ENCODE measurements around the gene SDS. TPM values are rescaled to one million over a fixed set of nuclear protein-coding genes. Genes with fewer than 3 reads are reported as not detected.

The SDS gene, protein sequence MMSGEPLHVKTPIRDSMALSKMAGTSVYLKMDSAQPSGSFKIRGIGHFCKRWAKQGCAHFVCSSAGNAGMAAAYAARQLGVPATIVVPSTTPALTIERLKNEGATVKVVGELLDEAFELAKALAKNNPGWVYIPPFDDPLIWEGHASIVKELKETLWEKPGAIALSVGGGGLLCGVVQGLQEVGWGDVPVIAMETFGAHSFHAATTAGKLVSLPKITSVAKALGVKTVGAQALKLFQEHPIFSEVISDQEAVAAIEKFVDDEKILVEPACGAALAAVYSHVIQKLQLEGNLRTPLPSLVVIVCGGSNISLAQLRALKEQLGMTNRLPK
- total RNA-seq (2021; fragmentation: NEBNext Ultra II Directional; extraction: Animal tissue kit (Norgen Biotek cat#: 25700)) (not detected in 2 replicates), polyA plus RNA-seq (2011; rRNA removed) (0.21 and 0.38 TPM in 2 replicates), polyA minus RNA-seq (2011; rRNA and poly(A)+ RNA removed) (not detected in 2 replicates)
- 0.45 TPM for polyA plus RNA-seq (2011; cell fraction: cytosol; rRNA removed)
- polyA plus RNA-seq (2011; cell fraction: nucleus; rRNA removed): 0.31 TPM
- 0.13 to 0.24 TPM in 2 of 4 replicates, not detected in the others for polyA plus RNA-seq (2012, experiment 1 of 2)
- not detected for polyA plus RNA-seq (2012, experiment 2 of 2)
- polyA plus RNA-seq (2013, experiment 1 of 2): not detected
- 0.06 TPM for polyA plus RNA-seq (2013, experiment 2 of 2)
- not detected for polyA minus RNA-seq (2011; cell fraction: cytosol; rRNA and poly(A)+ RNA removed)
- not detected for polyA minus RNA-seq (2011; cell fraction: nucleus; rRNA and poly(A)+ RNA removed)
- long read RNA-seq, experiment 1: 0 reads
- long read RNA-seq, experiment 2: 0 reads

DNA sequence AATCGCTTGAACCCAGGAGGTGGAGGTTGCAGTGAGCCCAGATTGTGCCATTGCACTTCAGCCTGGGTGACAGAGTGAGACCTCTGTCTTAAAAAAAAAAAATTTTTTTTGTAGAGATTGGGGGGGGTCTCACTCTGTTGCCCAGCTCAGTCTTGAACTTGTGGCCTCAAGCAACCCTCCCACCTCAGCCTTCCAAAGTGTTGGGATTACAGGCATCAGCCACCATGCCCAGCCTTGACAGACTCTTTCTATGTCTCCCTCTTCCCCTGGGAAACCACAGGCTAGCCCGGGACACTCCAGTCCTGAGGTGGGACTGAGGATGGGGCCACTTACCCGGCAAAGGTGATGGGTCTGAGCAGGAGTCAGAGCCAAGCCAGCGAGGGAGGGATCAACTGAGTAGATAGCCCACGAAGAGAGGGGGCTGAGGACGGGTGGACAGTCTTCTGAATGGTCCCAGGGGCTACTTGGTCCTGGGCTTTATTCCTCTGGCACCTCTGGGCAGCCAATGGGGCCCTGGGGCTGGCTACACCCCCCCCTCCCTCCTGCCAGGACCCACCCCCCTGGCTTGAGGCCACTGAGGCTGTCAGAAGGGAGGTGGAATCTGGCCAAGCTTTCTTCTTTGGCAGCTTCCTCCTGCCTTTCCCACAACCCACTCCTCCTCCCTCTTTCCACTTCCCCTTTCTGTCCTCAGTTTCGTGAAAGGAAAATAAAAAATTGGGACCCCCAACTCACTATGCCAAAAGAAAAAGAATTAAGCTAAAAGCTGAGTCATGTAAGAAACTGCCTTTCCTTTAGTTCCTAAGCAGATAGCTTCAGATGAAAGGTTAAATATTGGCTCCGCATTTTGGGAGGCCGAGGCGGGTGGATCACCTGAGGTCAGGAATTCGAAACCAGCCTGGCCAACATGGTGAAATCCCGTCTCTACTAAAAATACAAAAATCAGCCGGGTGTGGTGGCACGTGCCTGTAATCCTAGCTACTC, at the start of gene SDS:
TSS of gene SDS (minus strand) at position 453 of the 981 bp plus-strand sequence. CDS start 4,179 bp downstream, outside the sequence.
- ChIA-PET CTCF (ENCODE audit: partially characterized antibody) (interaction anchor here (1.0 to 1.8 kb wide), 4 partner anchors 9 to 92 kb away, joined by 3 to 8 read pairs (median 4); no protein-coding TSS in a partner anchor), POLR2A (ENCODE audit: partially characterized antibody) (interaction anchor here (1.1 to 1.3 kb wide), 3 partner anchors 10 to 113 kb away, joined by 3 to 5 read pairs (median 3); no protein-coding TSS in a partner anchor)
- Histone ChIP-seq H3K79me2 (ENCODE audit: control insufficient read depth in 1 of 2, insufficient read depth in 2 of 2, low read length in 2 of 2) (no peaks in the 10 kb centered on the region), H3K9me3 (ENCODE audit: insufficient read depth in 2 of 2, low read depth in 1 of 2, low read length in 1 of 2) (no peaks in the 10 kb centered on the region), H3K4me1 (replicated peaks in 1 of 4; ENCODE audit: control insufficient read depth in 3 of 4, insufficient read depth in 4 of 4, low read length in 3 of 4) (peaks cover 0 to 6% (median 3%) of the 10 kb centered on the region in 4 experiments; a peak in 4 of 7 replicates), H3K27me3 (replicated peaks in 1 of 4; ENCODE audit: control insufficient read depth in 3 of 4, extremely low read depth in 1 of 4, insufficient read depth in 3 of 4, low read length in 3 of 4) (no peaks in the 10 kb centered on the region), H3K27ac (ENCODE audit: low read depth, low read length) (no peak within 1 kb of the TSS), H2BK120ac (replicated peaks; ENCODE audit: low read depth, low read length) (no peak within 1 kb of the TSS), H4K5ac (ENCODE audit: insufficient read length, low read depth, low read length) (no peak within 1 kb of the TSS), H2BK15ac (ENCODE audit: low read length) (no peak within 1 kb of the TSS), H3K23ac (ENCODE audit: insufficient read length) (no peak within 1 kb of the TSS), H3K56ac (replicated peaks; ENCODE audit: insufficient read length, low read depth, low read length) (no peak within 1 kb of the TSS), H4K20me1 (replicated peaks in 1 of 2; ENCODE audit: control insufficient read depth in 1 of 2, insufficient read depth in 2 of 2, low read length in 2 of 2) (peaks cover 0 to 1% of the 10 kb centered on the region in 2 experiments), H2BK5ac (ENCODE audit: low read depth, low read length) (no peak within 1 kb of the TSS), H3K4me2 (ENCODE audit: insufficient read depth in 1 of 2, low read depth in 2 of 2, low read length in 2 of 2) (no peak within 1 kb of the TSS), H3K36me3 (ENCODE audit: control insufficient read depth in 2 of 4, insufficient read depth in 4 of 4, low read length in 3 of 4) (no peaks in the 10 kb centered on the region), H2BK12ac (ENCODE audit: low read depth, low read length) (0 out of 2 replicates have a peak within 1 kb of the TSS, but pooled peaks have one; percentile 17), H3K23me2 (ENCODE audit: low read depth, low read length) (peaks cover 1% of the 10 kb centered on the region; the same call in 1 of the 2 replicates), H3K4ac (replicated peaks; ENCODE audit: insufficient read length, low read depth, low read length) (no peak within 1 kb of the TSS), H3K18ac (ENCODE audit: extremely low read depth, low read length) (no peak within 1 kb of the TSS; the same call in 1 of the 2 replicates), H2AFZ (ENCODE audit: low read length) (peak within 1 kb of the TSS; percentile 36; the same call in 1 of the 2 replicates), H2BK20ac (ENCODE audit: low read length) (no peak within 1 kb of the TSS), H3K14ac (ENCODE audit: insufficient read length) (no peak within 1 kb of the TSS), H4K91ac (replicated peaks; ENCODE audit: insufficient read length, low read length) (no peak within 1 kb of the TSS), H3K79me1 (ENCODE audit: low read depth, low read length) (no peaks in the 10 kb centered on the region), H3K9ac (replicated peaks in 1 of 4; ENCODE audit: extremely low read depth in 1 of 4, low read depth in 3 of 4, low read length in 3 of 4) (no peak within 1 kb of the TSS), H4K8ac (ENCODE audit: extremely low read depth, insufficient read depth, low read length) (peak within 1 kb of the TSS; percentile 35; the same call in 1 of the 2 replicates), H2AK5ac (ENCODE audit: low read depth, low read length) (peak within 1 kb of the TSS; percentile 53; the same call in 1 of the 2 replicates), H3K4me3 (ENCODE audit: extremely low read depth in 1 of 4, insufficient read depth in 2 of 4, low read depth in 3 of 4, low read length in 4 of 4) (no peak within 1 kb of the TSS)
- no peak for DNase-seq (ENCODE audit: low read depth in 1 of 2, low spot score in 2 of 2)
- WGBS, 2 experiments (ENCODE audit: extremely low coverage in 1 of 2, insufficient coverage in 1 of 2, insufficient read length in 1 of 2, insufficient replicate concordance in 2 of 2, low coverage in 1 of 2, low lambda C conversion rate in 2 of 2, missing lambda C conversion rate in 1 of 2): 87% methylated on average over 14 of the region's 14 CpGs; no CpG with 5 or more reads in 1 of the 2 experiments
- TF ChIP-seq, protein P1, sequence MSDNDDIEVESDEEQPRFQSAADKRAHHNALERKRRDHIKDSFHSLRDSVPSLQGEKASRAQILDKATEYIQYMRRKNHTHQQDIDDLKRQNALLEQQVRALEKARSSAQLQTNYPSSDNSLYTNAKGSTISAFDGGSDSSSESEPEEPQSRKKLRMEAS (IDR thresholded peaks at IDR 0.05): no peak
- no peak for FAIRE-seq
